ENCODE results near the gene CALML6. TPM values are rescaled to one million over a fixed set of nuclear protein-coding genes. Genes with fewer than 3 reads are reported as not detected.
A peak's percentile ranks its signal among the peaks of the same experiment; 100 is the strongest.

The CALML6 gene
- total RNA-seq, 1 donor from 2014 or later, result not detected

DNA sequence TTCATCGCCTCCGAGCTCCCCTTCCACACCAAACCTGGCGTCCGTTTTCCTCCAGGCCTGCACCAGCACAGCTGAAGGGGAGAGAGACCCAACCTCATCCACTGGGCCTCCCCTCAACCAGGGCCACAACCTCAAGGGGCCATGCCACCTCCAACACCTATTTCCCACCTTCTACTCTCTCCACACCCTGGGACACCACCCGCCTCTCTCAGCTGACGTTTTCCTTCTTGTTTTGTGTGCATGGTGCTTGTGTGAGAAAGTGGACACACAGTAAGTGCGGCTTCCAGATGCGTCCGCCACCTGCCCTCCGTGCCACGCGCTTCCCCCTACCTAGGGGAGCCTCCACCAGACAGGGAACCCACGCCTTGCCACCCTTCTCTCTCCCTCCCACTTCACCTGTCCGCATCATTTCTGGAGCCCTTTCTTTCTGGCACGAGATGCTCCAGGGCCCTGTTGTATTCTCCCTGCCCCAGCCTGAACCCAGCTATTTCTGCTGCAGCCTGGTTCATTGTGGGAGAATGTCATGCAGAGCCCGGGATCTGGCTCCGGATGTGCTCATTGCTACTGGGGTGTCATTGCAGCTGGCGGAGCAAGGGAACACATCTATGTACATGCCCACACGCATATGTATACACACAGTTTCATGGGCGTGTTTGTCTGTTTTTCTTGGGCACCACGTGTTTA lies 22.8 kb upstream of the CALML6 start:
- no peak for DNase-seq

DNA sequence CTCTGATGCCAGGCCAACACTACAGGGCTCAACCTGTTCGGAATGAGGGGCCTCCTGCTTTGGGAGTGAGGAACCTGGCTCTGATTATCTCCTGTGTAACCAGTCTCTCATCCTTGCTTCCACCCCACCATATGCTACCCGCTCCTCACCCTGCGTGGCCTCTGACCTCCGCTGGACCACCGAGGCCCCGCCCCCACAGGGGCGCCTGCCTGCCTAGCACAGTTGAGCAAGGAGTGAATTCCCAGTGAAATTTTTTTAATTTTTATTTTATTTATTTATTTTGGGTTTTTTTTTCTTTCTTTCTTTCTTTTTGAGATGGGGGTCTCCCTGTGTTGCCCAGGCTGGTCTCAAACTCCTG lies 22.3 kb upstream of the CALML6 start:
- DNase-seq, result no peak

DNA sequence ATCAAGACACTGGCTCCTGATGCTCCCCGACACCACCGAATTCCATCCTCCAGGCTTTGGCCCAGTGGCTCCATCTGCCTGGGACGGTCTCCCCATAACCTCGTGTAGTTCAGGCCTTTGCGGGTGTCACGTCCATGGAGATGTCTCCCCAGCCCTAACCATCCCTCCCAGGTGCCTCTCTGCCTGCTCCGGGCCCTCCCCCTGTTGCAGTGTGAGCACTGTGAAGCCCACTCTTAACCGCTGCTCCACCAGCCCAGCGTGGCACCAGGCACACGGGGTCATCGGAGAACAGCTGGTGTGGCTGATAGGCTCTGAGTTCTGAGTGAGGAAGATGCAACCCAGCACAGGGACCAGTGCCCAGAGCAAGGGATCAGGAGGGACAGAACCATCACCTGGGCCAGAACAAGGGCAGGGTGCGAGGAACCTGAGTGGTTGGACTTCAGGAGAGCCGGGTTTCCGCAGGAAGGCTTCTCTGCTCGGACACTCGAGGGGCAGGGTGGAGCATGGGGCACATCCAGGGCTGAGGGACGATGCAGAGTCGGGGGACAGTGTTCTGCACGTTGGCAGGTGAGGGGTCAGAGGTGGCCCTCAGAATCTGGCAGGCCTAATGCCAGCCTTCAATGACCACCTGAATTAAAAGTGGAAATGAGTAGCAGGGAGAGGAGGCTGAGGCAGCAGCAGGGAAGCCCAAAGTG lies 21.6 kb upstream of the CALML6 start:
- no peak for DNase-seq

DNA sequence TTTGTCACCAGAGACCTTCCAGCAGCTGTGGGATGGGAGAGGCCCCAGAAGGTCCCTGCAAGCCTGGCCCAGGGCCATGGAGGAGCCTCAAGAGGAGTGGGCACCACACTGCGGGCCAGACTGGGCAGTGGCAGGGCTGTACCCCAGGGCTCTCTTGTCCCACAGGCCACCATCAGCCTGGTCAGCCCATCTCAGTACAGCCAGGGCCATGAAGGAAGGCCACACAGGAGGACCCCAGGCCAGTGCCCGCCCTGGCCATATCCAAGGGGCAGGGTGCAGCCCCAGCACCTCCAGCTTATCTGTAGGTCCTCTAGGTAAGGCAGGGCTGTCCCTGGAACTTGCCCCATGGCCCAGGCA lies 21.1 kb upstream of the CALML6 start:
- DNase-seq, result no peak

DNA sequence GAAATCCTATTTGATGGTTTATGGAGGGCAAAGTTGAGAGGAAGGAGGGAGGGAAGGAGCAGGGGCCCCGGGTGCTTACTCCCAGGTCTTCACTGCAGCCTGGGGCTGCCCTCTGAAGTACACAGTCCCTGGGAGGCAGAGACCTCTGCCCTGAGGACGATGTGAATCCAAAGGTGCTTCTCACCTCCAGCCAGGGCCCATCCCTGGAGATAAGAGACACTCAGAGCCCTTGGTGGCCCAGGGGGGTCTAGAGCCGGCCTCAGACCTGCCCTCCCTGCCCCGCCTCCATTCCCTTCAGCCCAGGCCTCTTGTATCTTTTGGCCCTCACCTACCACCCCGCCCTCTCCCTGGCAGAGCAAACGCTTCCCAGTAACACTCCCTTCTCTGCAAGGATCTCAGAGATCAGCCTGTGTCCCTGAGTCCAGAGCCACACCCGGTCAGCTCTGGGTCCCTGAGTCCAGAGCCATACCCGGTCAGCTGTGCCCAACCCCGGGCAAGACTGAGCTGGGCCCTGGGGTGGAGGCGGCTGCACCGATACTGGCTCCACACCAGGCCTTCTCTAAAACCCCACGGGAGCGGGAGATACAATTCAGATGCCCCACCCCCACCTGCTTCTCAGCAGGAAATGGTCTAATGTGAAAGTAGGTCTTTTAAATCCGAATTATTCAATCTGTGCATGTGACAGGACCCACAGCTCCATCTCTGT lies 20.6 kb upstream of the CALML6 start:
- no peak for DNase-seq

DNA sequence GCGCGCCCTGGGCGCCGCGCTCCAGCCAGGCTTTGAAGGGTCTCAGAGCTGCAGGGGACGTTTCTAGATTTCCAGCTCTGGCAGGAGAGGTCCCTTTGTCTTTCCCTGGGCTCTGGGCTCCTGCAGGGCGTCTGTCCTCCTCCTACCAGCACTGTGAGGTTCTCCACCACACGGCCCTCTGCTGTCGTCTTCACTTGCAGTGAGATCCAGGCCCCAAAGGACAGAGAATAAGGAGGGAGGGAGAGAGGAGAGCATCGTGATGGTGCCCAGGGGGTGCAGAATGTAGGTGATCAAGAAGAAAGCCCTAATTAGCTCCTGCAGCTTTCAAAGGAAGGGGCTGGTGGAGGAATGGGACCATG lies 20.0 kb upstream of the CALML6 start:
- no peak for DNase-seq

DNA sequence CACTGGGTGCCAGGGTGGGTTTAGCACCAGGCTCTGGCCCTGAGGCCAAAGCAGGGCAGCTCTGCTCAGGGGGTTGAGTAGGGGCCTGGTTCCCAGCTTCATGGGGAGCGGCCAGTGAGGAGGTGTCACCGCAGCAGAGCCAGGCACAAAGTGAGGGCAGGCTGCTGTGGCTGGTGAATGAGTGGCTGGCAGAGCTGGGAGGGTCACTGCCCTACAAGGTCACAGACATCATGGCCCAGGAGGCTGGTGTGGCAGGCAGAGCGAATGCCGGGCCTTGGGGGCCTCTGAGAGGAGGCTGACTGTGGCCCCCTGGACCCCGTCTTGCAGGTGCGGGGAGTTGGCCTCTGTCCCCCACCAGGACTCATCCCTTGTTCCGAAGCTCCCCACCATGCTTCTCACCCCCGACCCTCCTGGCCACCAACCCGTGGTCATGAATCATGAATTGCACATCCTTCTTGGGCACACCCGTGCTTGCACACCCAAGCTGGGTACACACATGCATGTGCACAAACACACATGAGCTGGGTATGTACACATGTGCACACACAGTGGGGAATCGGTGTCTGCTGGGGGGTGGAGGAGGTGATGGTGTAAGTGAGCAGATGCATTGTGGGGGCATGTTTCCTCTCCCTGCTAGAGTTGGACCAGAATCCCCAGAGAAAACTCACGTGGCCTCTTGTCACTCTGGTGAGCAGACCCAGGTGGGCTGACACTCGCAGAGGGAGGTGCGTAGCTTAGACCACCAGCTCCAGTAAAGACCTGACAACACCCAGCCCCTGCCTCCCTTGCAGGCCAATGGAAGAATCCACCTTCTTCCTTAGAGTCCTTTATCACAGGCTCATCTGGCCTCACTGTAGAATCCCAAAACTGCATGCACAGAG lies 19.4 kb upstream of the CALML6 start:
- no peak for DNase-seq

DNA sequence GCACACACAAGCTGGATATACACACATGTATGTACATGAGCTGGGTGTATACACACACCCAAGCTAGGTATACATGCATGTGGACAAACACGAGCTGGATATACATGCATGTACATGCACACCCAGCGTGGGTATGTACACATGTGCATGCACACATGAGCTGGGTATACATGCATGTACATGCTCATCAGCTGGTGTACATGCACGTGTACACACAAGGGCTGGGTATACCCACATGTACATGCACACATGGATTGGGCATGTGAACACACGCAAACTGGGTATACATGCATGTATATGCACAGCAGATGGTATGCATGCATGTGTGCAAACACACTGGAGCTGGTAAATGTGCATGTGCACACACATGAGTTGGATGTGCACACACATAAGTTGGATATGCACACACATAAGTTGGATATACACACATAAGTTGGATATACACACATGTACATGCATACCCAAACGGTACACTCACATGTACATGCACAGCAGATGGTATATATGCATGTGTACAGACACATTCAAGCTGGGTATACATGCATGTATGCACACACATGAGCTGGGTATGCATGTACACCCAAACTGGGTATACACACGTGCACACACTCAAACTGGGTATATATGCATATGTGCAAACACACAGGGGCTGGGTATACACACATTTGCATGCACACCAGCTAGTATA lies 16.7 kb upstream of the CALML6 start:
- DNase-seq, result no peak

DNA sequence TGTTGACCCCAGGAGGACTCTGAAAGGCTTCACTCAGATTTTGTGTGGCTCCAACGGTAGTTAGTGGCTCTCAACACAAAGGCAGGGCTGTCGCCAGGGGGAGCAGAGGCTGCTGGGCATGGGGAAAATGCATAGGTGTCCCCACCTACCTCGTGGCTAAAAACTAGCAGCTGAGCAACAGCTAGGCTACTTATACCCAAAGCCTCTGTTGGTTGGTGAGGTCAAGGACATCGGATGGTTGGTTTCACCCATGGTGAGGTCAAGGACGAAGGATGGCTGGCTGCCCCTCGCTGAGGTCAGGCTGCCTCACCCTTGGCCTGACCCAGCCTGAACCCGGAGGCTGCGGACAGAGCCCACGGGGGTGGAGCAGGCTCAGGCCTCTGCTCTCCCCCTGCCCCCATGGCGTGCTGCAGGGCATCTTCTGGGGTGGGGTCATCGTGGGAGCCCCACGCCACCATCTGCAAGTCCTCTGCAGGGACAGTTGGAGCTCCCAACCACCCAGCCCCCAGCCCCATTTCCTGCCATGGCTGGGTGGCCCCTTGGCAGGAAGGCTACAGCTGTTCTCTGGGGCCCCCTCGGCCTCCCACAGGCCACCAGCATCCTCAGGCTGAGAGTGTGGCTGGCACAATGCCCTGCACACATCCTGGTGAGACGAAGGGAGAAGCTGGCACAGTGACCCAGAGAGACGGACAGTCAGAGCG lies 15.6 kb upstream of the CALML6 start:
- no peak for DNase-seq

DNA sequence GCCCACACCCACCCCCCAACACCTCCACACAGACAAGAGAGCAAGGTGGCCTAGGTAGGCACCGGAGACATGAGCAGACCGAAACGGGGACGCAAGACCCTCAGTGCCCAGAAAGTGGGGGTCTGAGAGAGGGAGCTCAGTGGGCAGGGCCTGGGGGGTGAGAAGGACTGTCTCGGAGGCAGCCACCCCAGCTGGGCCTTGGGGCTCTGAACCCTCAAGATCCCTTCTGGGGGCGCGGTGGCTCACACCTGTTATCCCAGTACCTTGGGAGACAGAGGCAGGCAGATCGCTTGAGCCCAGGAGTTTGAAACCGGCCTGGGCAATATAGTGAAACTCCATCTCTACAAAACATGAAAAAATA lies 15.1 kb upstream of the CALML6 start:
- no peak for DNase-seq

DNA sequence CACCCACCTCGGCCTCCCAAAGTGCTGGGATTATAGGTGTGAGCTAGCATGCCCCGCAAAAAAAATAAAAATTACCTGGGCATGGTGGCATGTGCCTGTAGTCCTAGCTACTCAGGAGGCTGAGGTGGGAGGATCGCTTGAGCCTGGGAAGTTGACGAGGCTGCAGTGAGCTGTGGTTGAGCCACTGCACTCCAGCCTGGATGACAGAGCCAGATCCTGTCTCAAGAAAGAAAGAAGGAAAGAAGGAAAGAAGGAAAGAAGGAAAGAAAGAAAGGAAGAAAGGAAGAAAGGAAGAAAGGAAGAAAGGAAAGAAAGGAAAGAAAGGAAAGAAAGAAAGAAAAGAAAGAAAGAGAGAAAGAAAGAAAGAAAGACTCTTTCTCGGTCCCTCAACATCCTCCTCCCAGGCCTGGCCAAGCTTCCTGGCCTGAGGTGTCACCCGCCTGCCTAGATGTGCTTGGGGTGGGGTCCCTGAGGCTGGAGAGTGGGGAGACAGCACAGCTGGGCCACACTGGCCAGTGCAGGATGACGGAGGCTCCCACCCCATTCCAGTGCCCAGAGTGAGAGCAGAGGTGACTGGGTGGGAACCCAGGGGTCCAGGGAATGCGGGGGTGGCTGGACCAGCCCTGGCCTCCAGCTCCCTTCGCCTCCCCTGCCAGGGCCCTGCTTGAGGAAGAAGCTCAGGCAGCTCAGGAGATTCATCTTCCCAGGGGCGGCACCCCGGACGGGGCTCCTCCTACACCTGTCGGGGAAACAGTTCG lies 14.0 kb upstream of the CALML6 start:
- no peak for DNase-seq

DNA sequence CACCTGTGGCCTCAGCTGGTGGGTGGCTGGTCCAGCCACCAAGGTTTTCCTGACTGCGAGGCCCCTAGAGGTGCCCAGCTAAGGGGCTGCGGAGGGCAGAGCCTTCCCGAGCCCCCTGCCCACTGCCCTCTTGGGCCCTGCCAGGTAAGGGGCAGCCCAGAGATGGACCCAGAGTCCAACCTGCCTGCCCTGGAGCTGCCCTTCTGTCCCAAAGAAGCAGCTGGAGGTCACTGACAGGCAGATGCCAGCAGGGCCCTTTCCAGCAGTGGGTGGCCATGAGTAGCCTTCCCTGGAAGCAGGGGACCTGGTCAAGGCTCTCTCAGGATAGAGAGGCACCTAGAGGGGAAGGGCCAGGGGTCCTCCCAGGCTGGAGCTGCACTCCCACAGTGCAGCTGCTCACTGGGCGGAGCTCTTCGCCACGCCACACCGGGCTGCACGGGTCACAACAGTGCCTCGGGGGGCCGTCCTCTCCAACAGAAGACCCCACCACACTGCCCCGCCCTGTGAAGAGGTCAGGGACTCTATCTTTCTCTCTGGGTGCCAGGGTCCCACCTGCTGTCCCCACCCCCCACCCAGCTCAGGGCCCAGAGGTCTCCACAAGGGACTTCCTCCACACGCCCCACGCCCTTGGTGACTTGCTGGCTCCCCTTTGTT lies 13.3 kb upstream of the CALML6 start:
- DNase-seq, result no peak

DNA sequence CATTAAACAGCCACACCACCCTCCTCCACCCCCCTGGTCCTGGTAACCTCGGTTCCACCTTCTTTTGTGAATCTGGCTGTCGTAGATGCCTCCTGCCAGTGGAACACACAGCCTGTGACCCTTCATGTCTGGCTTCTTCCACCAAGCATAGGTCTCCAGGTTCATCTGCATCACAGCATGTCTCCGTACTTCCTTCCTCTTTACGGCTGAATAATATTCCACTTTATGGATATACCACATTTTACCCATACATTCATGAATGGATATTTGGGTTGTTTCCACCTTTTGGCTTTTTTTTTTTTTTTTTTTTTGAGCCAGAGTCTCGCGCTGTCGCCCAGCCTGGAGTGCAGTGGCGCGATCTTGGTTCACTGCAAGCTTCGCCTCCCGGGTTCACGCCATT lies 11.8 kb upstream of the CALML6 start:
- DNase-seq, result no peak

DNA sequence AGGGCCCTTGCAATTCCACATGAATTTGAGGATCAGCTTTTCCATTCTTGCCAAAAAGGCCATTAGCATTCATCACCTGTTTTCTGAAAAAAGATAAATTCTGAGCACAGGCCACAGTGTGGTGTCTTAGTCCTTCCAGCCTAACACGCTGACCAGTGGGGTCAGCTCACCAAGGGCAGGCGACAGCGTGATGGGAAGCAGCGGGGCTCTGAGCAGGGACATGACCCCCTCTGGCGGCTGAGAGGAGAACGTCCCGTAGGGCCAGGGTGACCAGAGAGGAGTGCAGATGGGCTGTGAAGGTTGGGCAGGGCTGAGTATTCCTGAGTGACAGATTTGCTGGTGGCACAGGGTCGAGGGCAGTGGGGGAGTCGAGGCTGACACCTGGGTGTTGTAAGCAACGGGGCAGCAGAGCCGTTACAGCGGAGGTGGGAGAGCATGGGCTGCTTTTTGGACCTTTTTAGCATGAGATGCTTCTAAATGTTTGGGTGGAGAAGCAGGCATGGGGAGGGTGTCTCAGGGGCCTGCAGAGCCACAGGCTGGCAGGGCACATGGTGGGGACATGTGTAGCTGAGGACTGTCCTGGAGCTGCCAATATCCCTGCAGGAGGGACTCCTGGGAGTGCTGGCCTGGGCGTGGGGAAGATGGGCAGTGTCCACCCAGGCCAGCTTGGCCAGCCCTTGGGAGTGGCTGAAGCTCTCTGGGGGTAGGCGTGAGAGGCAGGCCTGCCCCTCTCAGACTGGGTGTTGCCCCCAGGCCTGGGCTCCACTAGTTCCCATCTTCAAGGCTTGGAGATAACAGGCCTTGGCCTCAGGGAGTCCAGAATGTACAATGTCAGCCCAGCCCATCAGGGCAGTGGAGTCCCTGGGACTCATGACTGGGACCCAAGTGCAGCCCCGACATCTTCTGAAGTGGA lies 8.6 kb upstream of the CALML6 start:
- DNase-seq, result peak; percentile 55

DNA sequence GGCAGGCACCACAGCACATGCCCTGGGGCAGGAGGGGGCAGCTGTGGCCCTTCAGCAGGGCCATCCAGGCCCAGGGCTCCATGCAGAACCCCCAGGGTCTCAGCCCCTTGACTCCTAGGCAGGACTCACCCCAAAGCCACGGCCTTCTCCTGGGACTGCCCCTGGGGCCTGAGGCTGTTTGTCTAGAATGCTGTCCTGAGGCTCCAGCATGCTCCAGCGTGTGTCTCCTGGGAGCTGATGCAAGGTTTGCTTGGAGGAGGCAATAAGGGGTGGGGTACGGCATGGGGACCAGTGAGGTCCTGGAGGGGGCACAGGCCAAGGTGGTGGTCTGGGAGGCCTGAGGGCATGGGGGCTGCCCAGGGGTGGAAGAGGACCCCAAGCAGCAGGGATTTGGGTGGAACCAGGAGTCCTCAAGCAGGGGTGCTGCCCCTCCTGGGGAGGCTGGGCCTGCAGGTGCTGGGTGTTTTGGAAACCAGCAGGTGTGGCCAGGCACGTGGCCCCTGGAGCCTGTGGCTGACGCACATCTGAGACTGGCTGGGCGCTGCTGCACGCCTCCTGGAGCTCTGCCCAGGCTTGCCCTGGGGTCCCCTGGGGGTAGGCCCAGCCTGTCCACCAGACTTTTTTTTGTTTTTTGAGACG lies 7.8 kb upstream of the CALML6 start:
- no peak for DNase-seq

DNA sequence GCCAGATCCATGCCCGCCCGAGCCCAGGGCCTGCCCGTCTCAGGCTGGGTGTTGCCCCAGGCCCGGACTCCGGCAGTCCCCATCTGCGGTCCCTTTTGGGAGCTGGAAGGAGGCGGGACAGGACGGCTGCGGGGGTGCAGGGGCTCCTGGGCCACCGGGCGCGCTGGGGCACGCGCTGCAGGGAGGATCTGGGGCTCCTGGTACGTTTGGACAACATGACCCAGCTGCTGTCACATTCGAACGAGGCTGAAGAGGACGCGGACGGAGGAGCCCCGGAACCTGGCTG lies 6.6 kb upstream of the CALML6 start:
- no peak for DNase-seq

DNA sequence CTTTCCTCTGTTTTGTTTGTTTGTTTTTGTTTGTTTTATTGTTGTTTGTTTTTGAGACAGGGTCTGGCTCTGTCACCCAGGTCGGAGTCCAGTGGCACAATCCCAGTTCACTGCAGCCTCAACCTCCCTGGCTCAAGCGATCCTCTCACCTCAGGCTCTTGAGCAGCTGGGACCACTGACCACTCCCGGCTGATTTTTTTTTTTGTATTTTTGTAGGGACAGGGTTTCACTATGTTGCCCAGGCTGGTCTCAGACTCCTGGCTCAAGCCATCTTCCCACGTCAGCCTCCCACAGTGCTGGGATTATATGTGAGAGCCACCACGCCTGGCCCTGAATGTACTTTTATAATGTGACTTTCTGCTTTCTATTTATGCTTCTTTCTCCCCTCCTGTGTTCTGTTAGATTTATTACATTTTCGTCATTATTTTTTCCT lies 5.0 kb upstream of the CALML6 start:
- DNase-seq, result no peak

DNA sequence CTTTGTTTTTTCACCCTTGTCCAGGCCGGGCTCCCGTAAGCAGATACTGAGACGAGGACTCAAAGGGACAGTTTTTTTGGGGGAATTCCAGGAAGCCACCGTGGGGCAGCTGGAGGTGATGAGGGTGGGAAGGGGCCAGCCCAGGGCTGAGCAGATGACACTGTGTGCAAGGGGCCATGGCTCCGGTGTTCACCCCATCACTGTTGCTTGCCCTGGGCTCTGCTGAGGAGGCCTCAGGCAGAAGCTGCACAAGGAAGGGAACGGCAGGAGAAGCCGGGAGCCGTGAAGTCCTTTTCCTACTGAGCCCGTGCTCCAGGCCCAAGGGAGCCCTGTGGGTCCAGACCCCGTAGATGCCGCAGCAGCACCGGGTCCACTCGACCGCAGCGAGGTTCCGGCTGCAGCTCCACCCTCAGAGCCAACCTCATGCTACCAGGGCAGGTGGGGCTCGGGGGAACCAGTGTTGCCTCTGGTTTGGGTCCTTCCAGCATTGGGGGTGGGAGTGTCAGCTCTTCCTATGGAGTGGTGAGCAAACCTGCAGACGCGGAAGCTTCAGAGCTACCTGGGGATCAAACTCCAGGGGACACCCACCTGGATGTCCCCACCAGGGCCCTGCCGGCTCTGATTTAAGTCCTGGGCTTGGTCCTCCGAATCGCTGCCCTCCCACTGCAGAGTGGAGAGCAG lies 4.3 kb upstream of the CALML6 start:
- DNase-seq, result no peak
